C1 segment of cervical spinal cord (tissue), 14 donors: ENCODE measurements around the gene NDUFA9.

Experiments used
- DNase-seq, 14 donors: peaks; one replicate each; lab custom pipeline; 2025; lab: John Stamatoyannopoulos, UW

The NDUFA9 gene

DNA sequence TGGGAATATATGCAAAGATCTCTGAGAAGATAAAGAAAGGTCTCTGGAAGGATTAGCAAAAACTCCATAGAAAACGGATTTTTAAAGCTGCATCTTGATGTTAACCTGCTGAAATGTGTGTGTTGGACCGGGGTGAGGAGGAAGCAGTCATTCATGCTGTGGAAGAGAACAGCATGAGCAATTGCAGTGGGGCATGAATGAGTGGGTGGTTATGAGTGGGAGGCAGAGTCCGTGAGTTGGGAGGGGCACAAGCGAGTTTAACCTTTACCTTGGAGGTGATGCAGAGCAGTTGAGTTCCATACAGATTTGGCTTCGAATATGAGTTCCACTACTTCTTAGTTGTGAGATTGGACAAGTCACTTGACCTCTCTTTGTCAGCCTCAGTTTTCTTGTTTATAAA is 41.8 kb downstream of the NDUFA9 start:
- no peak for DNase-seq
